ENCODE results near the gene CRACDL.

The CRACDL gene, protein sequence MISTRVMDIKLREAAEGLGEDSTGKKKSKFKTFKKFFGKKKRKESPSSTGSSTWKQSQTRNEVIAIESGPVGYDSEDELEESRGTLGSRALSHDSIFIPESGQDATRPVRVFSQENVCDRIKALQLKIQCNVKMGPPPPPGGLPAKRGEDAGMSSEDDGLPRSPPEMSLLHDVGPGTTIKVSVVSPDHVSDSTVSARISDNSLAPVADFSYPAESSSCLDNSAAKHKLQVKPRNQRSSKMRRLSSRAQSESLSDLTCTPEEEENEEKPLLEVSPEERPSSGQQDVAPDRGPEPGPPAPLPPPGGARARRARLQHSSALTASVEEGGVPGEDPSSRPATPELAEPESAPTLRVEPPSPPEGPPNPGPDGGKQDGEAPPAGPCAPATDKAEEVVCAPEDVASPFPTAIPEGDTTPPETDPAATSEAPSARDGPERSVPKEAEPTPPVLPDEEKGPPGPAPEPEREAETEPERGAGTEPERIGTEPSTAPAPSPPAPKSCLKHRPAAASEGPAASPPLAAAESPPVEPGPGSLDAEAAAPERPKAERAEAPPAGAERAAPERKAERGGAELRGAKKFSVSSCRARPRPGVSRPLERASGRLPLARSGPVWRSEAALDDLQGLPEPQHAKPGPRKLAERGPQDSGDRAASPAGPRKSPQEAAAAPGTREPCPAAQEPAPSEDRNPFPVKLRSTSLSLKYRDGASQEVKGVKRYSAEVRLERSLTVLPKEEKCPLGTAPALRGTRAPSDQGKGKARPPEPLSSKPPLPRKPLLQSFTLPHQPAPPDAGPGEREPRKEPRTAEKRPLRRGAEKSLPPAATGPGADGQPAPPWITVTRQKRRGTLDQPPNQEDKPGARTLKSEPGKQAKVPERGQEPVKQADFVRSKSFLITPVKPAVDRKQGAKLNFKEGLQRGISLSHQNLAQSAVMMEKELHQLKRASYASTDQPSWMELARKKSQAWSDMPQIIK

GRCh38 chr2:98935777-98936352 lies at the start of gene CRACDL:
Gene CRACDL (minus strand): TSS chr2:98936225. CDS start chr2:98846800, 89,425 bp downstream.
- DNase-seq (ENCODE audit: low spot score), result no peak

- no peak for DNase-seq (ENCODE audit: low spot score)
These were observed 39.6 kb upstream of the CRACDL start for GRCh38 chr2:98975611-98976010.

DNA sequence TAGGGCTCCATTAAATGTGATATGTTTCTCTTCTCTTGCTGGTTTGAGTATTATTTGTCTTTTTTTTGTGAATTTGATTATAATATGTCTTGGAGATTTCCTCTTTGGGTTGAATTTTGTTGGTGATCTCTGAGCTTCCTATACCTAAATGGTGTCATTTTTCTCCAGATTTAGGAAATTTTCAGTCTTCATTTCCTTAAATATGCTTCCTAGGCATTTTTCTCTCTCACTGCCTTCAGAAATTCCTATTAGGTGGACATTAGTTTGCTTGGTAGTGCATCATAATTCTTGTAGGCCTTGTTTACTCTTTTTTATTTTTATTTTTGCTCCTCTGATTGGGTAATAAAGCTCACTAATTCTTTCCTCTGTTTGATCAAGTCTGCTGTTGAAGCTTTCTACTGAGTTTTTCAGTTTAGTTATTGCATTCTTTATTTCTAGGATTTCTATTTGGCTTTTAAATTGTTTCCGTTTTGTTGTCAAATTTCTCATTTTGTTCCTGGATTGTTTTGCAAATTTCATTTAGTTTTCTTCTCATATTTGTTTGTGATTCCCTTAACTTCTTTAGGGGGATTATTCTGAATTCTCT lies 36.6 kb upstream of the CRACDL start:
- DNase-seq (ENCODE audit: low spot score), result no peak

DNA sequence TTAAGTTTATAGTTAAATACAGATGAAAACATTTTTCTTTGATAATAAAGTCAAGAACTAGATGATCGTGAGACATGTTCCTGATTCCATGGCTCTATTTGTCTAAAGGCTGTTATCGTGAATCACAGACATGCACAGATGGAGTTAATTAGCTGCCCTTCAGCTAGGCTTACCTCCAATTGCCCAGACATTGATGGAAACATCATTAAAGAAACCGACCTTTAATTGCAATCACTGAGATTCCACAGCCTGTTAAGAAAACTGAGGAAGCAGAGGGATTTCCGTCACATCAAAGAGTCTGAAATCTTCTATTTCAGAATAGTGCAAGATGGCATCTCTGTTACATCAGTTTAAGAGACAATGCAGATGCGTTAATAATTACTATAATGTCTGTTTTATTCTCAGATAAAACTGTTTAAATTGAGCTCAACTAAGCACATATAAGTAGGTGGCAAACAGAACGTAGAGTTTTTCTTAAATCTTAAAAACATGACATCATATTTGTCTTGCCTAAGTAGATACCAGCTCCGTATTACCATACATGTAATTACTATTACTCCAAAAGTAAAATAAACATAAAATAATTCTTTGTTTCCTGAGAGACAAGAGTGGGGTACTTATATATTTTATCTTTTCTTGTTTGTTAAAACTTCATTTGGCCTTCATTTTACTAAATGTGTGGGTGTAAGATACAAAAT lies 23.9 kb upstream of the CRACDL start:
- DNase-seq (ENCODE audit: low spot score), result no peak

DNA sequence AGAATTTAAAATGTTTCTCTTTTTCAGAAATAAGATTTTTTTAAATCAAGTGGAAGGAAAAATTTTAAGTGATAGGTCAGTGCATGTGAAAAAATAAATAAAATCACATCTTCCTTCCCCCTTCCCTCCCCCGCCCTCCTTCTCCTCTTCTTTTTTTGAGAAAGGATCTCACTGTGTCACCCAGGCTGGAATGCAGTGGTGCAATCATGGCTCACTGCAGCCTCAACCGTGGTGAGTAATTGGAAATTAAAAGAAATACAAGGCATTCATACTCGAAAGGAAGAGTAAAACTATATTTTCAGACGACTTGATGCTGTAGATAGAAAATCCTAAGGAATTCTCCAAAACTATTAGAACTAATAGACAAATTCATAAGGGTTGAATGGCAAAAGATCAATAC lies 16.9 kb upstream of the CRACDL start:
- no peak for DNase-seq (ENCODE audit: low spot score)

- no peak for DNase-seq (ENCODE audit: low spot score)
These were observed 13.1 kb upstream of the CRACDL start for GRCh38 chr2:98948956-98949739.

DNA sequence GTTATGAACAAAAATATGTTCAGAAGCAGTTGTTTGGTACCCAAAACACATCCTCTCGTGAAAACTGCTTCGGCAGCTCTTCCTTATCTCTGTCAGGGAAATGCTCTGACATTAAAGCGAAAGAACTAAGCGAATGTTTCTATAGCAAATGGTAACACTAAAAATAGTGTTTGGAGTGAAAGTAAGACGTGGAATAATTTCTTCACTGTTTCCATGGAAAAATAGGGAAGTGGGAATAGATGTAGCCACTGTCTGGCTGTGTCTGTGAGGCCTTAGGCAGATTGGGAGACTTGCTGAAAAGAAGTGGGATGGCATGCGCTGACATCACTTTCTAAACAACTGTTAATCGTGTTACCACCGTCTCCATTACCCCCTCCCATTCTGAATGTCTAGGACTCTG lies 11.5 kb upstream of the CRACDL start:
- DNase-seq (ENCODE audit: low spot score), result no peak

DNA sequence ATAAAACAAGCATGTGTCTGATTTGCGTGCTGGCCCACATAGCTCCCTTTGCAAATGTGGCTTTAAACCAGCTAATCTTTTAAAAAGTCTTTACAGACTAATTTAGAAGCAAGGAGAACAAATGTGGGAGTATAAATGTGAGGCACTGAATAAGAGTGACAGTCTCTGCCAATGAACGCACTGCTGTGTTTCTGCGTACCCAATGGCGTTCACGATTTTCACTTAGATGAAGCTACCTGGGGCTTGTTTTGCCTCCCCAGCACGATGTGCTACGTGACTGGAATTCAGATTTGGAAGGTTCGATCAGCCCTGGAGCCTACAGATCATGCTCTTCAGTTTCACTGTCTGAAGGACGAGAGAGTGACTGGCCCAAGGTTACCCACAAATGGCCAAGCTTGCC lies 10.8 kb upstream of the CRACDL start:
- DNase-seq (ENCODE audit: low spot score), result no peak

- no peak for DNase-seq (ENCODE audit: low spot score)
These were observed 8.8 kb upstream of the CRACDL start for GRCh38 chr2:98944775-98945174.

DNA sequence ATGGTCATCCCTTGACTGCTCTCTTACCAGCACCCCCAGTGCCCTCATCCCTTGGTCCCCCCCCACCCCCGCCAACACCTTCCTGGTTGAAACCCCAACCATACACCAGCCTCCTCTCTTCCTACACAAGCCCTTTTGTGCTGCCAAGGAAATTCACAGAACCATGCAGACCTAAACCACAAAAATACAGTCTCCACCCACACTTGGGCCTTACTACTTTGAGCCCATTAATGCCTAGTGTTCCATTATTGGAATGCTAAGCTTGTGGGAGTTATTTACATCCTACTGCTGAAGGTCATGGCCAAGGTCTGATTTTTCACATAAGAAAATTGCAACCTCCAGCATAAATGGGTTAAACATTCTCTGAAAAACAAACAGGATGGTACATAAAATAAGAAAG lies 4.1 kb upstream of the CRACDL start:
- DNase-seq (ENCODE audit: low spot score), result no peak

DNA sequence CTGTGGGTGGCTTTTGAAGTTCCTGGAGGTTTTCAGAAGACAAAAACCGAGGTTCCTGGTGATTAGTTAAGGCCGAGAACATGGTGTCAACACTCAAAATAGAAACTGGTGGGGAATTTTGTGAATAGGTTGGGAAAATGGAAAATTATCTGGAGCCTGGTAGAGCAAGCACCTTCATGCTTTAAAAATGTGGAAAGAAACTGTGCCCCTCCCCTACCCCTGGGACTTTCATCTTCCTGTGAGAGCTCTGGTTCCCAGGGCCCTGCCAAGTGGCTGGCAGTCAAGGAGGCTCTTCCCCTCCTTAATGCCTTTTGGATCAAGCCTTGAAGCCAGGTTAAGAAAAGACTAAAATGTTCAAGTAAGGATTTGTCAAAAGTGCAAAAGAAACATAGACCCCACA lies 1.9 kb upstream of the CRACDL start:
- no peak for DNase-seq (ENCODE audit: low spot score)

- DNase-seq (ENCODE audit: low spot score), result no peak
These were observed 627 bp upstream of the CRACDL start for GRCh38 chr2:98936353-98937351.

- no peak for DNase-seq (ENCODE audit: low spot score)
These were observed 784 bp downstream of the CRACDL start for GRCh38 chr2:98935111-98935770.

- DNase-seq (ENCODE audit: low spot score), result no peak
These were observed 3.2 kb downstream of the CRACDL start for GRCh38 chr2:98932778-98933343.

DNA sequence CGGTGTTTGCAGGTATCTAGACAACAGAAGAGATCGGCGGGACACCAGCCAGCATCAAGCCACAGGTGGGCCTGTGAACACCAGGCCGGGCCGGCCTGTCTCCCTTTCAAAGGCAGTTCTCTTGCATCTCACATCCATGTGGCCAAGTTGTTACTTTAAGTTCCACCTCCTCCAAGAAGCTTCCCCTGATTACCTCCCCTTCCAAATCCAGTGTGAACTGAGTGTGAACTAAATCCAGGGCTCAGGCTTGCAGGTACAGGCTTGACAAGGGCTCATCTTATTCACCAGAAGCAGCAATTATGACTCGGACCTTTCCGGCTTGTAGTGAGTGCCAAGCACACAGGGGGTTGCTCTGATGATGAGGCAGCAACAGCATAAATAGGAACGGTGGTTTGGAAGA lies 3.9 kb downstream of the CRACDL start:
- DNase-seq (ENCODE audit: low spot score), result no peak

- DNase-seq (ENCODE audit: low spot score), result no peak
These were observed 4.4 kb downstream of the CRACDL start for GRCh38 chr2:98931596-98931995.

DNA sequence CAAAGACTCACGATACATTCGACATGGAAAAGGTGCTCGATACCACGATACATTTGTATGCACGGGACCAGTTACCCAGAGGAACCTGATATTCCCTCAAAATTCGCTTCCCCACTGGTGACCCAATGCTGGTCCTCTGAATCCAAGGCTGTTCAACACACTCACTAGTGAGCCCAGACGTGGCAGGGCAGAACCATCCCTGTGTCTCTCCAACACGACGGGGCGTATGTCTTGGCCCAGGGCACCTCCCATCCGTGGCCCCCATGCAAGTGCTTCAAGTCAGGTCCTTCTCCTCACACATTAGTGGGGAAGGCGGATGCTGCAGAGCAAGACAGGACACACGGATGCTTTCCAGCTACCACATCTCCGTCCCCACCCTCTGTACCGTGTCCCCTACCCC lies 6.1 kb downstream of the CRACDL start:
- DNase-seq (ENCODE audit: low spot score), result no peak

- DNase-seq (ENCODE audit: low spot score), result no peak
These were observed 7.8 kb downstream of the CRACDL start for GRCh38 chr2:98928242-98928641.

DNA sequence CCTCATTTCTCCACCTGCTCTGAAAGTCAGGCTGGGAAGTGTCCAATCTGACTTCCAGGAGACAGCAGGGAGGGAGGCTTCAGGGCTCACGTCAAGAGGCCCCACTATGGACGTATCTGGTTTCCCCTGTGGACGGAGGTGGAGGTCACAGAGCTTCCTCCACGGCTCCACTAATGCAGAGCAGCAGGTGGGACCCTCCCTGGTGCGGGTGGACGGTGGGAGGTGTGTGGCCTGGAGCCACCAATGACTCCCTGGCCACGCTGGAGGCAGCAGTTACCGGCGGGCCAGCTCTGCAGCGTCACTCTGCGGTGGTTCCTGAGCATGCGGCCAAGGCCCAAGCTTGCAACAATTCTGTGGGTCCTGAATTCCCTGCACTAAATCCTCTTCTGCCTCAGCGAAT lies 9.0 kb downstream of the CRACDL start:
- DNase-seq (ENCODE audit: low spot score), result no peak
